ENCODE results near the gene SMIM33. TPM values are rescaled to one million over a fixed set of nuclear protein-coding genes. Genes with fewer than 3 reads are reported as not detected.

Gene SMIM33
- total RNA-seq, 1 donor from 2014 or later: not detected

GRCh38 chr5:139456776-139457175, 14.0 kb upstream of the SMIM33 start:
- no peaks in the 10 kb centered on the region for H3K27me3 ChIP-seq (ENCODE audit: control insufficient read depth in 3 of 3, insufficient read depth in 3 of 3, low read length in 3 of 3)
- H3K9me3 ChIP-seq (ENCODE audit: control insufficient read depth in 3 of 3, low read length in 3 of 3): no peaks in the 10 kb centered on the region
- H3K9ac ChIP-seq (ENCODE audit: low read depth in 1 of 3, low read length in 3 of 3): no peak overlapping the region
- peaks cover 0 to 3% (median 0%) of the 10 kb centered on the region in 3 donors for H3K36me3 ChIP-seq (ENCODE audit: control insufficient read depth in 3 of 3, insufficient read depth in 3 of 3, low read length in 3 of 3)
- no peak overlapping the region for H3K4me3 ChIP-seq (ENCODE audit: low read length in 3 of 3)
- H3K27ac ChIP-seq (ENCODE audit: low read depth, low read length): no peak overlapping the region
- H3K4me1 ChIP-seq (ENCODE audit: control insufficient read depth in 3 of 3, insufficient read depth in 3 of 3, low read length in 3 of 3): peaks cover 0 to 4% (median 0%) of the 10 kb centered on the region in 3 donors

GRCh38 chr5:139457241-139457640, 13.6 kb upstream of the SMIM33 start:
- Histone ChIP-seq H3K36me3 (ENCODE audit: control insufficient read depth in 3 of 3, insufficient read depth in 3 of 3, low read length in 3 of 3) (peaks cover 0 to 3% (median 0%) of the 10 kb centered on the region in 3 donors), H3K27me3 (ENCODE audit: control insufficient read depth in 3 of 3, insufficient read depth in 3 of 3, low read length in 3 of 3) (no peaks in the 10 kb centered on the region), H3K9ac (ENCODE audit: low read depth in 1 of 3, low read length in 3 of 3) (no peak overlapping the region), H3K4me1 (ENCODE audit: control insufficient read depth in 3 of 3, insufficient read depth in 3 of 3, low read length in 3 of 3) (peaks cover 0 to 4% (median 0%) of the 10 kb centered on the region in 3 donors), H3K4me3 (ENCODE audit: low read length in 3 of 3) (no peak overlapping the region), H3K27ac (ENCODE audit: low read depth, low read length) (no peak overlapping the region), H3K9me3 (ENCODE audit: control insufficient read depth in 3 of 3, low read length in 3 of 3) (no peaks in the 10 kb centered on the region)

DNA sequence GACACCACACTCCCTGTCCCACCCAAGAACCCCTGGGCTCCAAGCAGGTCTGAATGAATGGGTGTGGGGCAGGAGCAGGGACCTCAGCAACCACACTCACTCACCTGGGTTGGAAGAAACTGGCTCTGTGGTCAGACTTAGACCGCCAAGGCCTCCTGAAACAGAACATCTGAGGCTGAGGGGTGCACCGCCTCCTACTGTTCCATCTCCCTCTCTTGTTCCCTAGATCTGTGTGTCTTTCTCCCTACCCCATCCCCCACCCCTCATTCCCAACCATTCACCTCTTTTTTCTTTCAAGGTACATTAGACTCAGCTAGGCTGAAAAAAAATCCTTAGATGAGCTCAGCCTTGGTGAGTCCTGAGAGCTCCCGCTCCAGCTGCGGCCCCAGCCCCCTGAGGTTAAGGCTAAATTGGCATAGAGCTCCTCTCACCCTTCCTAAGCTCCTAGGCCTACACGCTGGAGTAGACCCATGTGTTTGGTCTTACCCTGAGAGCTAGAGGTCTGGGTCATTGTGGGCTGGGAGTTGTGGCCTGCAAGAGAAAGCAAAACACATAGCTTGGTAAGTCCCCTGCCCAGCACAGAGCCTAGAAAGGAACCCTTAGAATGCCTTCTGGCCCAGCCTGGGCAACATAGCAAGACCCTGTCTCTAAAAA, 13.0 kb upstream of the SMIM33 start:
- no peak overlapping the region for H3K4me3 ChIP-seq (ENCODE audit: low read length in 3 of 3)
- peaks cover 0 to 3% (median 0%) of the 10 kb centered on the region in 3 donors for H3K36me3 ChIP-seq (ENCODE audit: control insufficient read depth in 3 of 3, insufficient read depth in 3 of 3, low read length in 3 of 3)
- no peak overlapping the region for H3K9ac ChIP-seq (ENCODE audit: low read depth in 1 of 3, low read length in 3 of 3)
- H3K4me1 ChIP-seq (ENCODE audit: control insufficient read depth in 3 of 3, insufficient read depth in 3 of 3, low read length in 3 of 3): peaks cover 0 to 4% (median 0%) of the 10 kb centered on the region in 3 donors
- no peaks in the 10 kb centered on the region for H3K27me3 ChIP-seq (ENCODE audit: control insufficient read depth in 3 of 3, insufficient read depth in 3 of 3, low read length in 3 of 3)
- no peak overlapping the region for H3K27ac ChIP-seq (ENCODE audit: low read depth, low read length)
- H3K9me3 ChIP-seq (ENCODE audit: control insufficient read depth in 3 of 3, low read length in 3 of 3): no peaks in the 10 kb centered on the region

DNA sequence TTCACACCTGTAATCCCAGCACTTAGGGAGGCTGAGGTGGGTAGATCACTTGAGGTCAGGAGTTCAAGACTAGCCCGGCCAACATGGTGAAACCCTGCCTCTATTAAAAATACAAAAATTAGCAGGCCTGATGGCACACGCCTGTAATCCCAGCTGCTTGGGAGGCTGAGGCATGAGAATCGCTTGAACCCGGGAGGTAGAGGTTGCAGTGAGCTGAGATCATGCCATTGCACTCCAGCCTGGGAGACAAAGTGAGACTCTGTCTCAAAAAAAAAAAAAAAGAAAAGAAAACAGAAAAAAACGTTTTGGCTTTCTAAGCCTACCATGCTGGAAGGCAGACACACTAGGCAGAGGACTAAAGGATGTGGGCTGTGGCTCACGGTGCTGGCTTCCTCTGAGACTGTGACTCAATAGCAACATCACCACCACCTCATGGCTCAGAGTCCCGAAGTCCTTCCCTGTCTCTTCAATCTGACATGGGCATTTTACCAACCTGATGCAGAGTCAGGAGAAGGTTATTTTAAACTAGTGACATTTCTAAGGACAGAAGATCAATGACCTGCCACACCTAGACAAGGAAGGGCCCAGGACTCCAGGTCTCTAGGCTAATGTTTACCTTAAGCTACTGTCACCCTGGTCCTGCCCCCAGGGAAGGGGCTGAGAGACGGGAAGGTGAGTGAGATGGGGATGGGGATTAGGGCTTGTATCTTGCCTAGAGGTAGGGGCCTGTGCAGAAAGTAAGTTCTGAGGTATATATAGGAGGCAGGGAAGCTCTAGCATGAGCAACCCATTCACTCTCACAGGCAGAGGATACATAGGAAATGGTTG, 12.0 kb upstream of the SMIM33 start:
- Histone ChIP-seq H3K4me1 (ENCODE audit: control insufficient read depth in 3 of 3, insufficient read depth in 3 of 3, low read length in 3 of 3) (peaks cover 0 to 4% (median 0%) of the 10 kb centered on the region in 3 donors), H3K4me3 (ENCODE audit: low read length in 3 of 3) (no peak overlapping the region), H3K27me3 (ENCODE audit: control insufficient read depth in 3 of 3, insufficient read depth in 3 of 3, low read length in 3 of 3) (no peaks in the 10 kb centered on the region), H3K9ac (ENCODE audit: low read depth in 1 of 3, low read length in 3 of 3) (peak overlapping the region in 1 of 3 donors; percentile 20), H3K27ac (ENCODE audit: low read depth, low read length) (peak overlapping the region; percentile 56), H3K36me3 (ENCODE audit: control insufficient read depth in 3 of 3, insufficient read depth in 3 of 3, low read length in 3 of 3) (peaks cover 0 to 3% (median 0%) of the 10 kb centered on the region in 3 donors), H3K9me3 (ENCODE audit: control insufficient read depth in 3 of 3, low read length in 3 of 3) (no peaks in the 10 kb centered on the region)

- H3K4me3 ChIP-seq (ENCODE audit: low read length in 3 of 3): no peak overlapping the region
- H3K36me3 ChIP-seq (ENCODE audit: control insufficient read depth in 3 of 3, insufficient read depth in 3 of 3, low read length in 3 of 3): peaks cover 0 to 3% (median 0%) of the 10 kb centered on the region in 3 donors
- peak overlapping the region in 1 of 3 donors; percentile 16 for H3K9ac ChIP-seq (ENCODE audit: low read depth in 1 of 3, low read length in 3 of 3)
- H3K27ac ChIP-seq (ENCODE audit: low read depth, low read length): peak overlapping the region; percentile 56
- H3K27me3 ChIP-seq (ENCODE audit: control insufficient read depth in 3 of 3, insufficient read depth in 3 of 3, low read length in 3 of 3): no peaks in the 10 kb centered on the region
- H3K9me3 ChIP-seq (ENCODE audit: control insufficient read depth in 3 of 3, low read length in 3 of 3): no peaks in the 10 kb centered on the region
- H3K4me1 ChIP-seq (ENCODE audit: control insufficient read depth in 3 of 3, insufficient read depth in 3 of 3, low read length in 3 of 3): peaks cover 0 to 4% (median 0%) of the 10 kb centered on the region in 3 donors
Observed at GRCh38 chr5:139459451-139459934, 11.3 kb upstream of the SMIM33 start.

- H3K9me3 ChIP-seq (ENCODE audit: control insufficient read depth in 3 of 3, low read length in 3 of 3): no peaks in the 10 kb centered on the region
- peak overlapping the region in 1 of 3 donors; percentile 54 for H3K4me3 ChIP-seq (ENCODE audit: low read length in 3 of 3)
- H3K9ac ChIP-seq (ENCODE audit: low read depth in 1 of 3, low read length in 3 of 3): no peak overlapping the region
- H3K36me3 ChIP-seq (ENCODE audit: control insufficient read depth in 3 of 3, insufficient read depth in 3 of 3, low read length in 3 of 3): peaks cover 0 to 3% (median 0%) of the 10 kb centered on the region in 3 donors
- peaks cover 0 to 4% (median 0%) of the 10 kb centered on the region in 3 donors for H3K4me1 ChIP-seq (ENCODE audit: control insufficient read depth in 3 of 3, insufficient read depth in 3 of 3, low read length in 3 of 3)
- no peak overlapping the region for H3K27ac ChIP-seq (ENCODE audit: low read depth, low read length)
- no peaks in the 10 kb centered on the region for H3K27me3 ChIP-seq (ENCODE audit: control insufficient read depth in 3 of 3, insufficient read depth in 3 of 3, low read length in 3 of 3)
Observed at GRCh38 chr5:139460455-139460854, 10.3 kb upstream of the SMIM33 start.

GRCh38 chr5:139461176-139461575, 9.6 kb upstream of the SMIM33 start:
- Histone ChIP-seq H3K36me3 (ENCODE audit: control insufficient read depth in 3 of 3, insufficient read depth in 3 of 3, low read length in 3 of 3) (peaks cover 0 to 3% (median 0%) of the 10 kb centered on the region in 3 donors), H3K4me1 (ENCODE audit: control insufficient read depth in 3 of 3, insufficient read depth in 3 of 3, low read length in 3 of 3) (peaks cover 0 to 4% (median 0%) of the 10 kb centered on the region in 3 donors), H3K9me3 (ENCODE audit: control insufficient read depth in 3 of 3, low read length in 3 of 3) (no peaks in the 10 kb centered on the region), H3K9ac (ENCODE audit: low read depth in 1 of 3, low read length in 3 of 3) (peak overlapping the region in 2 of 3 donors; percentile 27 to 58), H3K27me3 (ENCODE audit: control insufficient read depth in 3 of 3, insufficient read depth in 3 of 3, low read length in 3 of 3) (no peaks in the 10 kb centered on the region), H3K4me3 (ENCODE audit: low read length in 3 of 3) (peak overlapping the region; percentile 51 to 60 (median 54)), H3K27ac (ENCODE audit: low read depth, low read length) (peak overlapping the region; percentile 80)

- H3K9ac ChIP-seq (ENCODE audit: low read depth in 1 of 3, low read length in 3 of 3): peak overlapping the region in 2 of 3 donors; percentile 58 to 65
- H3K4me1 ChIP-seq (ENCODE audit: control insufficient read depth in 3 of 3, insufficient read depth in 3 of 3, low read length in 3 of 3): peaks cover 0 to 4% (median 0%) of the 10 kb centered on the region in 3 donors
- H3K27me3 ChIP-seq (ENCODE audit: control insufficient read depth in 3 of 3, insufficient read depth in 3 of 3, low read length in 3 of 3): no peaks in the 10 kb centered on the region
- H3K4me3 ChIP-seq (ENCODE audit: low read length in 3 of 3): peak overlapping the region; percentile 51 to 69 (median 60)
- H3K36me3 ChIP-seq (ENCODE audit: control insufficient read depth in 3 of 3, insufficient read depth in 3 of 3, low read length in 3 of 3): peaks cover 0 to 2% (median 0%) of the 10 kb centered on the region in 3 donors
- H3K27ac ChIP-seq (ENCODE audit: low read depth, low read length): peak overlapping the region; percentile 80
- H3K9me3 ChIP-seq (ENCODE audit: control insufficient read depth in 3 of 3, low read length in 3 of 3): no peaks in the 10 kb centered on the region
Observed at GRCh38 chr5:139461698-139462097, 9.1 kb upstream of the SMIM33 start.

- Histone ChIP-seq H3K27ac (ENCODE audit: low read depth, low read length) (peak within 1 kb of the TSS; percentile 80), H3K4me3 (ENCODE audit: low read length in 3 of 3) (peak within 1 kb of the TSS; percentile 51 to 69 (median 60)), H3K9ac (ENCODE audit: low read depth in 1 of 3, low read length in 3 of 3) (peak within 1 kb of the TSS in 2 of 3 donors; percentile 58 to 65), H3K9me3 (ENCODE audit: control insufficient read depth in 3 of 3, low read length in 3 of 3) (no peaks in the 10 kb centered on the region), H3K27me3 (ENCODE audit: control insufficient read depth in 3 of 3, insufficient read depth in 3 of 3, low read length in 3 of 3) (no peaks in the 10 kb centered on the region), H3K4me1 (ENCODE audit: control insufficient read depth in 3 of 3, insufficient read depth in 3 of 3, low read length in 3 of 3) (peaks cover 0 to 4% (median 0%) of the 10 kb centered on the region in 3 donors), H3K36me3 (ENCODE audit: control insufficient read depth in 3 of 3, insufficient read depth in 3 of 3, low read length in 3 of 3) (peaks cover 0 to 2% (median 0%) of the 10 kb centered on the region in 3 donors)
Observed at GRCh38 chr5:139462586-139463276, 8.1 kb upstream of the SMIM33 start, which contains the start of gene ECSCR. TSS of gene ECSCR (minus strand) at chr5:139462743. CDS start at chr5:139462670, 73 bp downstream.
